BLaER1 (cell line): ENCODE data around the gene PLEKHA7.
A peak's percentile ranks its signal among the peaks of the same experiment; 100 is the strongest.
"Not testable (repeated sequence)": the region's sequence is repeated elsewhere in the genome, so short reads cannot be mapped to it uniquely, and the experiment has no call there.

ENCODE experiments used
- H3K27ac ChIP-seq: shearing (Covaris generic); formaldehyde crosslinking; 2 replicates; pipeline ENCODE4 v1.8.1; 2022
- H3K27me3 ChIP-seq: shearing (Covaris generic); formaldehyde crosslinking; 2 replicates; pipeline ENCODE4 v1.8.1; 2022
- H3K36me3 ChIP-seq: shearing (Covaris generic); formaldehyde crosslinking; 2 replicates; pipeline ENCODE4 v1.8.1; 2022
- H3K4me1 ChIP-seq: shearing (Covaris generic); formaldehyde crosslinking; 2 replicates; pipeline ENCODE4 v1.8.1; 2022
- H3K4me2 ChIP-seq: shearing (Covaris generic); formaldehyde crosslinking; 2 replicates; pipeline ENCODE4 v1.8.1; 2022
- H3K4me3 ChIP-seq: shearing (Covaris generic); formaldehyde crosslinking; 2 replicates; pipeline ENCODE4 v1.8.1; 2022
- H3K9ac ChIP-seq: shearing (Covaris generic); formaldehyde crosslinking; 2 replicates; pipeline ENCODE4 v1.8.1; 2022
- H3K9me3 ChIP-seq: shearing (Covaris generic); formaldehyde crosslinking; 2 replicates; pipeline ENCODE4 v1.8.1; 2022
- H4K20me1 ChIP-seq: shearing (Covaris generic); formaldehyde crosslinking; 2 replicates; pipeline ENCODE4 v1.8.1; 2022
- Cebpa-rat ChIP-seq: shearing (Covaris generic); IDR thresholded peaks from 2 replicates; pipeline ENCODE4 v1.8.1; 2022

The PLEKHA7 gene

GRCh38 chr11:16917941-16918340 lies 96.3 kb downstream of the PLEKHA7 start:
- Histone ChIP-seq H3K27me3 (peaks cover 13% of the 10 kb centered on the region), H3K4me3 (no peak overlapping the region), H3K9ac (no peak overlapping the region), H3K9me3 (peaks cover 5% of the 10 kb centered on the region; the same call in 1 of the 2 replicates), H3K4me1 (peaks cover 7% of the 10 kb centered on the region), H3K27ac (no peak overlapping the region), H3K4me2 (no peak overlapping the region), H4K20me1 (no peaks in the 10 kb centered on the region), H3K36me3 (no peaks in the 10 kb centered on the region)
- no peak for TF ChIP-seq Cebpa-rat

GRCh38 chr11:16912692-16913111 lies 101.5 kb downstream of the PLEKHA7 start:
- Histone ChIP-seq H3K4me3 (no peak overlapping the region), H3K9me3 (peaks cover 5% of the 10 kb centered on the region; the same call in 1 of the 2 replicates), H3K27ac (no peak overlapping the region), H4K20me1 (no peaks in the 10 kb centered on the region), H3K27me3 (no peaks in the 10 kb centered on the region), H3K4me2 (peak overlapping the region; percentile 80), H3K36me3 (no peaks in the 10 kb centered on the region), H3K9ac (no peak overlapping the region), H3K4me1 (peaks cover 52% of the 10 kb centered on the region)
- TF ChIP-seq Cebpa-rat: no peak

GRCh38 chr11:16911658-16912057 lies 102.6 kb downstream of the PLEKHA7 start:
- Histone ChIP-seq H3K4me1 (peaks cover 52% of the 10 kb centered on the region), H3K27me3 (no peaks in the 10 kb centered on the region)

GRCh38 chr11:16911186-16911585 lies 103.0 kb downstream of the PLEKHA7 start:
- Histone ChIP-seq H3K27me3 (no peaks in the 10 kb centered on the region), H3K27ac (peak overlapping the region; percentile 33; the same call in 1 of the 2 replicates), H4K20me1 (no peaks in the 10 kb centered on the region), H3K36me3 (no peaks in the 10 kb centered on the region), H3K4me2 (peak overlapping the region; percentile 80), H3K4me3 (no peak overlapping the region), H3K9me3 (peaks cover under 1% of the 10 kb centered on the region), H3K4me1 (peaks cover 52% of the 10 kb centered on the region), H3K9ac (peak overlapping the region; percentile 15; the same call in 1 of the 2 replicates)
- no peak for TF ChIP-seq Cebpa-rat

More at GRCh38 chr11:16911658-16912057, 102.6 kb downstream of the PLEKHA7 start:
- H3K9ac ChIP-seq: peak overlapping the region; percentile 15; the same call in 1 of the 2 replicates
- peak overlapping the region; percentile 33; the same call in 1 of the 2 replicates for H3K27ac ChIP-seq
- no peaks in the 10 kb centered on the region for H3K36me3 ChIP-seq
- H3K4me3 ChIP-seq: no peak overlapping the region
- no peaks in the 10 kb centered on the region for H4K20me1 ChIP-seq
- peak overlapping the region; percentile 80 for H3K4me2 ChIP-seq
- no peak for TF ChIP-seq Cebpa-rat
- peaks cover 5% of the 10 kb centered on the region for H3K9me3 ChIP-seq

- TF ChIP-seq Cebpa-rat: no peak
- Histone ChIP-seq H3K4me1 (peaks cover 60% of the 10 kb centered on the region), H3K36me3 (no peaks in the 10 kb centered on the region), H3K27ac (peak overlapping the region; percentile 18), H3K27me3 (no peaks in the 10 kb centered on the region), H3K4me2 (peak overlapping the region; percentile 80), H3K9me3 (no peaks in the 10 kb centered on the region; the same call in 1 of the 2 replicates), H3K9ac (no peak overlapping the region), H4K20me1 (no peaks in the 10 kb centered on the region), H3K4me3 (no peak overlapping the region)
These were observed 104.7 kb downstream of the PLEKHA7 start for GRCh38 chr11:16909359-16910035.

GRCh38 chr11:16905375-16905774 lies 108.8 kb downstream of the PLEKHA7 start:
- no peaks in the 10 kb centered on the region for H3K27me3 ChIP-seq
- peak overlapping the region; percentile 24; the same call in 1 of the 2 replicates for H3K4me2 ChIP-seq
- H3K4me3 ChIP-seq: no peak overlapping the region
- 0 out of 2 replicates have a peak overlapping the region, but pooled peaks have one; percentile 23 for H3K27ac ChIP-seq
- no peaks in the 10 kb centered on the region for H4K20me1 ChIP-seq
- no peak for TF ChIP-seq Cebpa-rat
- no peaks in the 10 kb centered on the region for H3K36me3 ChIP-seq
- no peaks in the 10 kb centered on the region; the same call in 1 of the 2 replicates for H3K9me3 ChIP-seq
- H3K4me1 ChIP-seq: peaks cover 56% of the 10 kb centered on the region
- no peak overlapping the region for H3K9ac ChIP-seq

- H3K4me3 ChIP-seq, H3K36me3 ChIP-seq, H3K9me3 ChIP-seq, H3K4me2 ChIP-seq, H3K27me3 ChIP-seq, H3K9ac ChIP-seq, H4K20me1 ChIP-seq: not testable (repeated sequence)
- Histone ChIP-seq H3K27ac (0 out of 2 replicates have a peak overlapping the region, but pooled peaks have one; percentile 12), H3K4me1 (peaks cover 50% of the 10 kb centered on the region)
These were observed 109.5 kb downstream of the PLEKHA7 start for GRCh38 chr11:16904761-16905160.

- Histone ChIP-seq H3K9me3 (no peaks in the 10 kb centered on the region; the same call in 1 of the 2 replicates), H3K4me2 (peak overlapping the region; percentile 72), H3K9ac (peak overlapping the region; percentile 32; the same call in 1 of the 2 replicates), H3K4me1 (peaks cover 47% of the 10 kb centered on the region), H3K27ac (peak overlapping the region; percentile 74), H3K36me3 (no peaks in the 10 kb centered on the region), H3K4me3 (peak overlapping the region; percentile 22; the same call in 1 of the 2 replicates), H3K27me3 (no peaks in the 10 kb centered on the region), H4K20me1 (no peaks in the 10 kb centered on the region)
- TF ChIP-seq Cebpa-rat: no peak
These were observed 111.3 kb downstream of the PLEKHA7 start for GRCh38 chr11:16902781-16903378.

- no peak overlapping the region for H3K4me3 ChIP-seq
- no peaks in the 10 kb centered on the region for H3K27me3 ChIP-seq
- peaks cover 54% of the 10 kb centered on the region for H3K4me1 ChIP-seq
- H3K9me3 ChIP-seq: no peaks in the 10 kb centered on the region; the same call in 1 of the 2 replicates
- H3K4me2 ChIP-seq: peak overlapping the region; percentile 72
- no peaks in the 10 kb centered on the region for H4K20me1 ChIP-seq
- no peak for TF ChIP-seq Cebpa-rat
- H3K27ac ChIP-seq: peak overlapping the region; percentile 74
- no peak overlapping the region for H3K9ac ChIP-seq
- H3K36me3 ChIP-seq: no peaks in the 10 kb centered on the region
These were observed 112.0 kb downstream of the PLEKHA7 start for GRCh38 chr11:16902182-16902581.

- no peaks in the 10 kb centered on the region for H3K27me3 ChIP-seq
- H3K4me2 ChIP-seq: no peak overlapping the region
- no peak overlapping the region for H3K9ac ChIP-seq
- no peak overlapping the region for H3K27ac ChIP-seq
- H3K4me3 ChIP-seq: no peak overlapping the region
- H3K9me3 ChIP-seq: no peaks in the 10 kb centered on the region
- peaks cover 56% of the 10 kb centered on the region for H3K4me1 ChIP-seq
- TF ChIP-seq Cebpa-rat: no peak
- no peaks in the 10 kb centered on the region for H3K36me3 ChIP-seq
- H4K20me1 ChIP-seq: no peaks in the 10 kb centered on the region
These were observed 113.7 kb downstream of the PLEKHA7 start for GRCh38 chr11:16900491-16900890.
